Measurements from ENCODE around the gene NPAT. TPM values are rescaled to one million over a fixed set of nuclear protein-coding genes. Genes with fewer than 3 reads are reported as not detected.

Gene NPAT
- total RNA-seq, 1 experiment from 2014 or later = 16.6 TPM

DNA sequence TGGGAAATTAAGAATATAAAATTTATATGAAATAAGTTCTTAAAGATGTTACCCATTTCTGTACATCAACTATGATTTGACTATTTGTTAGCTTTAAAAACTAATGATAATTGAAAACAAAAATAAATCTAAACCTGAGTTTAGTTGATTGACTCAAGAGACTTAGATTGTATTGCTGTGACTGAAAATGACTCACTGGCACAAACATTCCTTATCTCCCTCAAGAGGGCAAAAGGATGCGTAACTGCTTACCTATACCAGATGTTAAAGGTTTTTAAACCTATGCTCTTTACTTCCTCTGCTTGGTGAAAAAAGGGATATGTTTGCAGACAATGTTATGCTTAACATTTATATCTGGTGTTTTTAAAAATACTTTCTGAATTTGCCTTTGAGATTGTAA, 30.7 kb upstream of the NPAT start:
- Histone ChIP-seq H3K27ac (ENCODE audit: low read length) (no peak overlapping the region), H3K27me3 (ENCODE audit: control insufficient read depth, insufficient read depth, low read length) (no peaks in the 10 kb centered on the region), H3K4me1 (ENCODE audit: control insufficient read depth, insufficient read depth, low read length) (no peaks in the 10 kb centered on the region), H3K36me3 (ENCODE audit: control insufficient read depth, insufficient read depth, low read length) (peaks cover 54% of the 10 kb centered on the region), H3K4me3 (ENCODE audit: low read depth in 2 of 2, low read length in 2 of 2) (no peak overlapping the region), H3K9me3 (ENCODE audit: control insufficient read depth, insufficient read depth, low read depth, low read length) (no peaks in the 10 kb centered on the region)
- TF ChIP-seq CTCF (IDR thresholded peaks at IDR 0.05) (no peak), SIN3A (IDR thresholded peaks at IDR 0.05; ENCODE audit: borderline replicate concordance, insufficient read depth, low read depth, low read length) (no peak), POLR2AphosphoS5 (IDR thresholded peaks at IDR 0.05; ENCODE audit: low read depth, low read length) (no peak), REST (IDR thresholded peaks at IDR 0.05; ENCODE audit: insufficient read depth in 1 of 2, low read depth in 2 of 2, low read length in 1 of 2) (no peak), TCF7L2 (IDR thresholded peaks at IDR 0.05; ENCODE audit: low read depth, low read length) (no peak)
- ATAC-seq (no peak), DNase-seq (ENCODE audit: low read depth, low spot score) (no peak)
- intact Hi-C loops (cut with micrococcal nuclease; ENCODE audit: unreplicated experiment) (no loop called here), in situ Hi-C loops (cut with HindIII; ENCODE audit: low pct_unique_long_range_greater_than_20kb, low sequenced_read_pairs) (no loop called here)
- ChIA-PET CTCF (no interaction called here), POLR2A (no interaction called here)
- BruUV-seq (replicated peaks) = no TSS peak

DNA sequence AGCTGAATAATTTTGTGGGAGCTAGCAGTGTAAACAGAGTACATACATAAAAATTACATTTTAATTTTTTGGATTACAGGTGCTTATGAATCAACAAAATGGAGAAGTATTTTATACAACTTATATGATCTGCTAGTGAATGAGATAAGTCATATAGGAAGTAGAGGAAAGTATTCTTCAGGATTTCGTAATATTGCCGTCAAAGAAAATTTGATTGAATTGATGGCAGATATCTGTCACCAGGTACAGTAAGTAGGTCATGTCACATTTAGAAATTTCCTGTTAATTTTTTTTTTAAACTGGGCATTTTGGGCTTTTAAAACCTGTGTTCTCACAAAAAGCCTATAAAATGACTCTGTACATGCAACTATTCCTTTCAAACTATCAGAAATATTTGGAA, 24.4 kb upstream of the NPAT start:
- CTCF ChIA-PET = no interaction called here
- ATAC-seq (no peak), DNase-seq (ENCODE audit: low read depth, low spot score) (no peak)
- in situ Hi-C loops (cut with HindIII; ENCODE audit: low pct_unique_long_range_greater_than_20kb, low sequenced_read_pairs) = no loop called here
- Histone ChIP-seq H3K9me3 (ENCODE audit: control insufficient read depth, insufficient read depth, low read depth, low read length) (no peaks in the 10 kb centered on the region), H3K27me3 (ENCODE audit: control insufficient read depth, insufficient read depth, low read length) (no peaks in the 10 kb centered on the region), H3K4me3 (ENCODE audit: low read depth in 2 of 2, low read length in 2 of 2) (no peak overlapping the region), H3K4me1 (ENCODE audit: control insufficient read depth, insufficient read depth, low read length) (no peaks in the 10 kb centered on the region), H3K27ac (ENCODE audit: low read length) (no peak overlapping the region), H3K36me3 (ENCODE audit: control insufficient read depth, insufficient read depth, low read length) (peaks cover 37% of the 10 kb centered on the region)
- intact Hi-C loops (cut with micrococcal nuclease; ENCODE audit: unreplicated experiment) = no loop called here
- POLR2A ChIA-PET = no interaction called here
- BruUV-seq (replicated peaks) = no TSS peak
- TF ChIP-seq TCF7L2 (IDR thresholded peaks at IDR 0.05; ENCODE audit: low read depth, low read length) (no peak), REST (IDR thresholded peaks at IDR 0.05; ENCODE audit: insufficient read depth in 1 of 2, low read depth in 2 of 2, low read length in 1 of 2) (no peak), POLR2AphosphoS5 (IDR thresholded peaks at IDR 0.05; ENCODE audit: low read depth, low read length) (no peak), SIN3A (IDR thresholded peaks at IDR 0.05; ENCODE audit: borderline replicate concordance, insufficient read depth, low read depth, low read length) (no peak), CTCF (IDR thresholded peaks at IDR 0.05) (no peak)

All from Panc1 (cell line).